ENCODE measurements around the gene NFIX. TPM values are rescaled to one million over a fixed set of nuclear protein-coding genes. Genes with fewer than 3 reads are reported as not detected.

NFIX gene
- total and polyA plus RNA-seq, 2 donors (not counting 1 experiment from before 2014, with no cell fraction given) = 0.69 to 5.6 TPM

DNA sequence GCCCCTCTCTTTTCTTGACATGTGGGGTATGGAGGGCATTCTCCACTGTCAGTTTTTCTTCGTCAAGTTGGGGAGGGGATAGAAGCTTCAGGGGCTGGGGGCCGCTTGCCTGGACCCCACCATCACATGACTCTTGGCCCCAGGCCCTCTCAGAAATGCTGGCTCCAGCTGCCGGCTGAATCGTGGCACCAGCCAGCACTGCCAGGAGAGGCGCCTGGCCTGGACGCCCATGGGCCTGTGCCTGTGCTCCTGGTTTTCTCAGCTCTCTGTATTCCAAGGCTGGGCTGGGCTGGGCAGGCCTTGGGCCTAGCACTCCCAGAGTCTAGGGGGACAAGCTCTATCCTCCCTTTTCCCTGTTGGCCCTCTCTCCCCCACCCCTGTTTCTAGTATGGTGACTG lies 68.8 kb downstream of the NFIX start:
- Histone ChIP-seq H2AFZ (ENCODE audit: insufficient read depth, low read depth, low read length, poor library complexity, severe bottlenecking) (no peak overlapping the region), H3K27ac (ENCODE audit: low read length in 2 of 2) (no peak overlapping the region), H3K36me3 (replicated peaks in 1 of 2; ENCODE audit: control extremely low read depth in 1 of 2, control insufficient read depth in 1 of 2, extremely low read depth in 1 of 2, insufficient read depth in 2 of 2, low read length in 1 of 2) (no peaks in the 10 kb centered on the region), H3K9me3 (ENCODE audit: control extremely low read depth in 1 of 3, control insufficient read depth in 2 of 3, insufficient read depth in 1 of 3, low read length in 2 of 3) (no peaks in the 10 kb centered on the region), H3K4me3 (ENCODE audit: control extremely low read depth in 1 of 5, extremely low read depth in 1 of 5, insufficient read depth in 1 of 5, low read depth in 2 of 5, low read length in 4 of 5) (no peak overlapping the region), H3K4me1 (ENCODE audit: control insufficient read depth in 2 of 2, insufficient read depth in 2 of 2, low read length in 2 of 2) (peaks cover 7 to 17% of the 10 kb centered on the region in 2 donors), H4K20me1 (ENCODE audit: control insufficient read depth, insufficient read depth, low read length, poor library complexity, severe bottlenecking) (no peaks in the 10 kb centered on the region), H3K79me2 (ENCODE audit: control insufficient read depth, insufficient read depth, low read length) (no peaks in the 10 kb centered on the region), H3K9ac (ENCODE audit: low read length) (no peak overlapping the region), H3K4me2 (replicated peaks; ENCODE audit: low read depth, low read length, poor library complexity, severe bottlenecking) (no peak overlapping the region), H3K27me3 (replicated peaks in 1 of 4; ENCODE audit: control extremely low read depth in 1 of 4, control insufficient read depth in 3 of 4, insufficient read depth in 4 of 4, low read length in 3 of 4) (peaks cover 0 to 21% (median 11%) of the 10 kb centered on the region in 4 experiments)
- ChIA-PET POLR2A (no interaction called here), CTCF (interaction anchor here (1.3 to 10.4 kb wide), 3 partner anchors 30 to 87 kb away, joined by 6 to 161 read pairs (median 71); no protein-coding TSS in a partner anchor)
- no peak overlapping the region for H3K27ac Mint-ChIP-seq
- no peak for DNase-seq
- H3K4me1 Mint-ChIP-seq = peaks cover 6% of the 10 kb centered on the region
- WGBS (ENCODE audit: insufficient coverage) = 89% methylated on average over 5 of the region's 6 CpGs
- H3K27me3 Mint-ChIP-seq = peaks cover 15% of the 10 kb centered on the region
- no peak overlapping the region for H3K4me3 Mint-ChIP-seq
- no peak for ATAC-seq (ENCODE audit: low read depth)
- no peaks in the 10 kb centered on the region for H3K9me3 Mint-ChIP-seq (ENCODE audit: insufficient read depth)
- intact Hi-C loops (cut with micrococcal nuclease) = no loop called here
- TF ChIP-seq, protein P1, sequence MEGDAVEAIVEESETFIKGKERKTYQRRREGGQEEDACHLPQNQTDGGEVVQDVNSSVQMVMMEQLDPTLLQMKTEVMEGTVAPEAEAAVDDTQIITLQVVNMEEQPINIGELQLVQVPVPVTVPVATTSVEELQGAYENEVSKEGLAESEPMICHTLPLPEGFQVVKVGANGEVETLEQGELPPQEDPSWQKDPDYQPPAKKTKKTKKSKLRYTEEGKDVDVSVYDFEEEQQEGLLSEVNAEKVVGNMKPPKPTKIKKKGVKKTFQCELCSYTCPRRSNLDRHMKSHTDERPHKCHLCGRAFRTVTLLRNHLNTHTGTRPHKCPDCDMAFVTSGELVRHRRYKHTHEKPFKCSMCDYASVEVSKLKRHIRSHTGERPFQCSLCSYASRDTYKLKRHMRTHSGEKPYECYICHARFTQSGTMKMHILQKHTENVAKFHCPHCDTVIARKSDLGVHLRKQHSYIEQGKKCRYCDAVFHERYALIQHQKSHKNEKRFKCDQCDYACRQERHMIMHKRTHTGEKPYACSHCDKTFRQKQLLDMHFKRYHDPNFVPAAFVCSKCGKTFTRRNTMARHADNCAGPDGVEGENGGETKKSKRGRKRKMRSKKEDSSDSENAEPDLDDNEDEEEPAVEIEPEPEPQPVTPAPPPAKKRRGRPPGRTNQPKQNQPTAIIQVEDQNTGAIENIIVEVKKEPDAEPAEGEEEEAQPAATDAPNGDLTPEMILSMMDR (IDR thresholded peaks at IDR 0.05) = no peak
- no peak for TF ChIP-seq EZH2 (IDR thresholded peaks at IDR 0.05; ENCODE audit: borderline replicate concordance, insufficient read depth, low read depth, low read length, poor library complexity, severe bottlenecking)

DNA sequence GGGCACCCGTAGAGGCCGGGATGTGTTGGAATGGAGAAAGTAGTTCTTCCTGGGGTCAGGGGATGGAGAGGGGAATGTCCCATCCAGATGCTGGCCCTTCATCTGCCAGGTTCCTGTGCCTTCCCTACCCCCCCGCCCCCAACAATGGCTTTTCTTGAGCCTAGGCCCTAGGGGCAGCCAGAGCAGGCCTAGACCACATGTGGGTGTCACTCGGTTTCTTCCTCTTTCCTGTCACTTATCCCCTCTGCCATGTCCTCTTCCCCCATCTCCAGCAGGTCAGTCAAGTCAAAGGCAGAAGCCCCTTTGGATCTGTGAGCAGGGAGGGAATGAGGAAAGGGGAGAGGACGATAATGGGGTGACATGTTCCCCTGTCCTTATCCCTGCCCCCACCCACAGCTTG lies 71.0 kb downstream of the NFIX start:
- H3K9me3 ChIP-seq (ENCODE audit: control extremely low read depth in 1 of 3, control insufficient read depth in 2 of 3, insufficient read depth in 1 of 3, low read length in 2 of 3) = no peaks in the 10 kb centered on the region
- H3K4me1 ChIP-seq (ENCODE audit: control insufficient read depth in 2 of 2, insufficient read depth in 2 of 2, low read length in 2 of 2) = peaks cover under 1 to 8% of the 10 kb centered on the region in 2 donors
- H3K27ac ChIP-seq (ENCODE audit: low read length in 2 of 2) = no peak overlapping the region
- H3K4me3 ChIP-seq (ENCODE audit: control extremely low read depth in 1 of 5, extremely low read depth in 1 of 5, insufficient read depth in 1 of 5, low read depth in 2 of 5, low read length in 4 of 5) = no peak overlapping the region
- no peak overlapping the region for H2AFZ ChIP-seq (ENCODE audit: insufficient read depth, low read depth, low read length, poor library complexity, severe bottlenecking)
- DNase-seq (no peak), ATAC-seq (ENCODE audit: low read depth) (no peak)
- intact Hi-C loops (cut with micrococcal nuclease) = no loop called here
- H4K20me1 ChIP-seq (ENCODE audit: control insufficient read depth, insufficient read depth, low read length, poor library complexity, severe bottlenecking) = no peaks in the 10 kb centered on the region
- H3K4me3 Mint-ChIP-seq = no peak overlapping the region
- no peaks in the 10 kb centered on the region for H3K36me3 ChIP-seq (replicated peaks in 1 of 2; ENCODE audit: control extremely low read depth in 1 of 2, control insufficient read depth in 1 of 2, extremely low read depth in 1 of 2, insufficient read depth in 2 of 2, low read length in 1 of 2)
- H3K4me2 ChIP-seq (replicated peaks; ENCODE audit: low read depth, low read length, poor library complexity, severe bottlenecking) = no peak overlapping the region
- no peaks in the 10 kb centered on the region for H3K79me2 ChIP-seq (ENCODE audit: control insufficient read depth, insufficient read depth, low read length)
- 100% methylated on average over 2 of the region's 5 CpGs for WGBS (ENCODE audit: insufficient coverage)
- ChIA-PET CTCF (interaction anchor here (10.4 kb wide), 1 partner anchor 89 kb away, joined by 161 read pairs; no protein-coding TSS in a partner anchor), POLR2A (no interaction called here)
- no peak overlapping the region for H3K27ac Mint-ChIP-seq
- H3K27me3 Mint-ChIP-seq = peaks cover 15% of the 10 kb centered on the region
- peaks cover 0 to 8% (median 3%) of the 10 kb centered on the region in 4 experiments for H3K27me3 ChIP-seq (replicated peaks in 1 of 4; ENCODE audit: control extremely low read depth in 1 of 4, control insufficient read depth in 3 of 4, insufficient read depth in 4 of 4, low read length in 3 of 4)
- TF ChIP-seq, protein P1 (IDR thresholded peaks at IDR 0.05) = no peak
- TF ChIP-seq EZH2 (IDR thresholded peaks at IDR 0.05; ENCODE audit: borderline replicate concordance, insufficient read depth, low read depth, low read length, poor library complexity, severe bottlenecking) = no peak
- peaks cover 3% of the 10 kb centered on the region for H3K4me1 Mint-ChIP-seq
- H3K9ac ChIP-seq (ENCODE audit: low read length) = no peak overlapping the region
- H3K9me3 Mint-ChIP-seq (ENCODE audit: insufficient read depth) = no peaks in the 10 kb centered on the region
